Measurements from ENCODE around the gene CHI3L2.

DNA sequence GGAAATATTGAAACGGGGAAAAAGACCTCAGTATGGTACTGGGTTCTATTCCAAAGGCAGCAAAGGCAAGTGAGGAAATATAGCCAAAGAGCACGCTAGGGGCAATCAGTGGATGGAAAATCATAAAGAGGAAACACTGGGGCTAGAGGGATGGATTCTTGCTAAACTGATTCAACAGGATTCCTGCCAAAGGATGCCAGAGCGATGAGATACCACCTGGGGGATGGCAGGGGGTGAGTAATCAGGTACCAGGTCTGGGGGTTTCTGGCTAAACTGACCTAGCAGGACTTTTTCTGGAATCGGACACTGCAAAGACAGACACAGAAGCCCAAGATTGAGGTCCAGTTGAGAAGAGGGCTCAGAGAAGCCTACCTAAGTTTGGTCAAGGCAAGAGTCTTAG lies 6.7 kb downstream of the CHI3L2 start:
- TF ChIP-seq, protein P1, sequence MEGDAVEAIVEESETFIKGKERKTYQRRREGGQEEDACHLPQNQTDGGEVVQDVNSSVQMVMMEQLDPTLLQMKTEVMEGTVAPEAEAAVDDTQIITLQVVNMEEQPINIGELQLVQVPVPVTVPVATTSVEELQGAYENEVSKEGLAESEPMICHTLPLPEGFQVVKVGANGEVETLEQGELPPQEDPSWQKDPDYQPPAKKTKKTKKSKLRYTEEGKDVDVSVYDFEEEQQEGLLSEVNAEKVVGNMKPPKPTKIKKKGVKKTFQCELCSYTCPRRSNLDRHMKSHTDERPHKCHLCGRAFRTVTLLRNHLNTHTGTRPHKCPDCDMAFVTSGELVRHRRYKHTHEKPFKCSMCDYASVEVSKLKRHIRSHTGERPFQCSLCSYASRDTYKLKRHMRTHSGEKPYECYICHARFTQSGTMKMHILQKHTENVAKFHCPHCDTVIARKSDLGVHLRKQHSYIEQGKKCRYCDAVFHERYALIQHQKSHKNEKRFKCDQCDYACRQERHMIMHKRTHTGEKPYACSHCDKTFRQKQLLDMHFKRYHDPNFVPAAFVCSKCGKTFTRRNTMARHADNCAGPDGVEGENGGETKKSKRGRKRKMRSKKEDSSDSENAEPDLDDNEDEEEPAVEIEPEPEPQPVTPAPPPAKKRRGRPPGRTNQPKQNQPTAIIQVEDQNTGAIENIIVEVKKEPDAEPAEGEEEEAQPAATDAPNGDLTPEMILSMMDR (IDR thresholded peaks at IDR 0.05), result no peak
- TF ChIP-seq POLR2A (IDR thresholded peaks at IDR 0.05) (no peak), EP300 (IDR thresholded peaks at IDR 0.05) (no peak), POLR2AphosphoS5 (IDR thresholded peaks at IDR 0.05) (no peak)

Data from stomach (tissue), 4 donors.